ENCODE measurements around the gene MAN2A2. TPM values are rescaled to one million over a fixed set of nuclear protein-coding genes. Genes with fewer than 3 reads are reported as not detected.

MAN2A2 gene
- total RNA-seq, 1 donor from 2014 or later = 18.5 TPM

GRCh38 chr15:90868261-90868689, 34.8 kb upstream of the MAN2A2 start, which contains the start of gene FURIN:
Gene FURIN, plus strand, starts transcription at chr15:90868588. Its CDS starts 7,153 bp downstream, at chr15:90875741.
- Histone ChIP-seq H3K4me2 (ENCODE audit: low read length) (peak within 1 kb of the TSS; percentile 99), H3K27ac (ENCODE audit: low read depth, low read length) (peak within 1 kb of the TSS; percentile 95), H4K20me1 (ENCODE audit: insufficient read depth, low read length) (no peaks in the 10 kb centered on the region), H3K36me3 (ENCODE audit: insufficient read depth, low read length) (no peaks in the 10 kb centered on the region), H3K9ac (ENCODE audit: low read length) (peak within 1 kb of the TSS; percentile 80), H2AFZ (ENCODE audit: low read depth, low read length) (peak within 1 kb of the TSS; percentile 18), H3K9me3 (ENCODE audit: insufficient read depth, low read depth, low read length) (no peaks in the 10 kb centered on the region), H3K79me2 (ENCODE audit: insufficient read depth, low read length) (peaks cover 32% of the 10 kb centered on the region), H3K4me1 (ENCODE audit: insufficient read depth, low read length) (peaks cover 36% of the 10 kb centered on the region), H3K4me3 (ENCODE audit: insufficient read depth, low read depth, low read length) (no peak within 1 kb of the TSS), H3K27me3 (ENCODE audit: insufficient read depth, low read length) (no peaks in the 10 kb centered on the region)
- peak within 1 kb of the TSS; percentile 31 for H3K4me3 Mint-ChIP-seq (ENCODE audit: unreplicated experiment)
- FAIRE-seq = no peak
- peaks cover 5% of the 10 kb centered on the region for H3K27me3 Mint-ChIP-seq (ENCODE audit: low read depth, unreplicated experiment)
- peak within 1 kb of the TSS; percentile 96 for H3K27ac Mint-ChIP-seq (ENCODE audit: unreplicated experiment)
- peaks cover 32% of the 10 kb centered on the region for H3K4me1 Mint-ChIP-seq (ENCODE audit: low read depth, unreplicated experiment)
- no peaks in the 10 kb centered on the region for H3K9me3 Mint-ChIP-seq (ENCODE audit: unreplicated experiment)
- H3K36me3 Mint-ChIP-seq (ENCODE audit: low read depth, unreplicated experiment) = peaks cover 5% of the 10 kb centered on the region
- TF ChIP-seq EZH2 (IDR thresholded peaks at IDR 0.05; ENCODE audit: insufficient read depth, low read length) = no peak
- TF ChIP-seq, protein P1, sequence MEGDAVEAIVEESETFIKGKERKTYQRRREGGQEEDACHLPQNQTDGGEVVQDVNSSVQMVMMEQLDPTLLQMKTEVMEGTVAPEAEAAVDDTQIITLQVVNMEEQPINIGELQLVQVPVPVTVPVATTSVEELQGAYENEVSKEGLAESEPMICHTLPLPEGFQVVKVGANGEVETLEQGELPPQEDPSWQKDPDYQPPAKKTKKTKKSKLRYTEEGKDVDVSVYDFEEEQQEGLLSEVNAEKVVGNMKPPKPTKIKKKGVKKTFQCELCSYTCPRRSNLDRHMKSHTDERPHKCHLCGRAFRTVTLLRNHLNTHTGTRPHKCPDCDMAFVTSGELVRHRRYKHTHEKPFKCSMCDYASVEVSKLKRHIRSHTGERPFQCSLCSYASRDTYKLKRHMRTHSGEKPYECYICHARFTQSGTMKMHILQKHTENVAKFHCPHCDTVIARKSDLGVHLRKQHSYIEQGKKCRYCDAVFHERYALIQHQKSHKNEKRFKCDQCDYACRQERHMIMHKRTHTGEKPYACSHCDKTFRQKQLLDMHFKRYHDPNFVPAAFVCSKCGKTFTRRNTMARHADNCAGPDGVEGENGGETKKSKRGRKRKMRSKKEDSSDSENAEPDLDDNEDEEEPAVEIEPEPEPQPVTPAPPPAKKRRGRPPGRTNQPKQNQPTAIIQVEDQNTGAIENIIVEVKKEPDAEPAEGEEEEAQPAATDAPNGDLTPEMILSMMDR (IDR thresholded peaks at IDR 0.05; ENCODE audit: insufficient read depth, low read depth, low read length) = no peak
- no peak for DNase-seq (ENCODE audit: low read depth)

GRCh38 chr15:90869140-90869541, 34.0 kb upstream of the MAN2A2 start:
- peaks cover 33% of the 10 kb centered on the region for H3K4me1 Mint-ChIP-seq (ENCODE audit: low read depth, unreplicated experiment)
- H3K4me3 ChIP-seq (ENCODE audit: insufficient read depth, low read depth, low read length) = no peak overlapping the region
- peak overlapping the region; percentile 95 for H3K27ac ChIP-seq (ENCODE audit: low read depth, low read length)
- H3K27me3 Mint-ChIP-seq (ENCODE audit: low read depth, unreplicated experiment) = peaks cover 5% of the 10 kb centered on the region
- peak overlapping the region; percentile 96 for H3K27ac Mint-ChIP-seq (ENCODE audit: unreplicated experiment)
- no peaks in the 10 kb centered on the region for H3K9me3 ChIP-seq (ENCODE audit: insufficient read depth, low read depth, low read length)
- H3K9me3 Mint-ChIP-seq (ENCODE audit: unreplicated experiment) = no peaks in the 10 kb centered on the region
- no peak for TF ChIP-seq EZH2 (IDR thresholded peaks at IDR 0.05; ENCODE audit: insufficient read depth, low read length)
- TF ChIP-seq, protein P1 (IDR thresholded peaks at IDR 0.05; ENCODE audit: insufficient read depth, low read depth, low read length) = no peak
- H4K20me1 ChIP-seq (ENCODE audit: insufficient read depth, low read length) = peaks cover 7% of the 10 kb centered on the region
- H3K27me3 ChIP-seq (ENCODE audit: insufficient read depth, low read length) = no peaks in the 10 kb centered on the region
- FAIRE-seq (no peak), DNase-seq (ENCODE audit: low read depth) (no peak)
- H2AFZ ChIP-seq (ENCODE audit: low read depth, low read length) = peak overlapping the region; percentile 18
- H3K79me2 ChIP-seq (ENCODE audit: insufficient read depth, low read length) = peaks cover 40% of the 10 kb centered on the region
- peaks cover 45% of the 10 kb centered on the region for H3K4me1 ChIP-seq (ENCODE audit: insufficient read depth, low read length)
- H3K36me3 ChIP-seq (ENCODE audit: insufficient read depth, low read length) = no peaks in the 10 kb centered on the region
- H3K9ac ChIP-seq (ENCODE audit: low read length) = peak overlapping the region; percentile 80
- peaks cover 5% of the 10 kb centered on the region for H3K36me3 Mint-ChIP-seq (ENCODE audit: low read depth, unreplicated experiment)
- H3K4me2 ChIP-seq (ENCODE audit: low read length) = peak overlapping the region; percentile 99
- H3K4me3 Mint-ChIP-seq (ENCODE audit: unreplicated experiment) = no peak overlapping the region

DNA sequence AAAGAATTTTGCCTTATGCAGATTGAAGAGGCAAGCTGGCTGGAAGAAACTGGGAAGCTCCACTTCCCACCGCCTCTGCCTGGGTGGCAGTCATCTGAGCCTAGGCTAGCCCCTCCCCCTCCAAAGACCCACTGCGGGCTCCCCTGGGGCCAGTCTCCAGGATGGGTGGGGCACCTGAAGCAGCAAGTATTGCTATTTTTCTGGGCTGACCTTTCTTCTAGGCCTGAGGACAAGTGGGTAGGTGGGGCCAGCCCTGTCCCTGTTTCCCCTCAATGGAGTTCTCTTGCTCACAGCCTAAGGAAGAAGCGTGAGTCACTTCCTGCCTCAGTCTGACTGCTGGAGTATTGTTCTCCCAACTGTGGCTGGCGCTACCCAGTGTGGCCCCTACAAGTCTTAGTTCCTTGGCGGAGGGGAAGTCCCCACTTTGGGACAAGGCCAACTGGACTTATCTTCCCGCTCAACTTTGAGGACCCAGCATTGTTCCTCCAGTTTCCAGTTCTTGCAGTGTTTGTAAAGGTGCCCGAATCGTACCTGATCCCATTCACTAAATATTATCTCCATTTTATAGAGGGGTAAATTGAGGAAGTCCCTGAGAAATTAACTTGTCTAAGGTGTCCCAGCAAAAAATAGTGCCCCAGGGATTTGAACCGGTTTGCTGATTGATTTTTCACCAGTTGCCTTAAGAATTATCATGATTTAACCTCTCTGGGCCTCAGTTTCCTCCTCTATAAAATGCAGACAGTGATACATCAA, 33.3 kb upstream of the MAN2A2 start:
- H3K4me2 ChIP-seq (ENCODE audit: low read length) = peak overlapping the region; percentile 99
- peaks cover 5% of the 10 kb centered on the region for H3K27me3 Mint-ChIP-seq (ENCODE audit: low read depth, unreplicated experiment)
- TF ChIP-seq EZH2 (IDR thresholded peaks at IDR 0.05; ENCODE audit: insufficient read depth, low read length) = no peak
- TF ChIP-seq, protein P1 (IDR thresholded peaks at IDR 0.05; ENCODE audit: insufficient read depth, low read depth, low read length) = no peak

More for the DNA sequence above, 33.3 kb upstream of the MAN2A2 start:
- Histone ChIP-seq H3K4me3 (ENCODE audit: insufficient read depth, low read depth, low read length) (no peak overlapping the region), H3K9me3 (ENCODE audit: insufficient read depth, low read depth, low read length) (no peaks in the 10 kb centered on the region), H3K9ac (ENCODE audit: low read length) (peak overlapping the region; percentile 80), H3K36me3 (ENCODE audit: insufficient read depth, low read length) (no peaks in the 10 kb centered on the region), H2AFZ (ENCODE audit: low read depth, low read length) (peak overlapping the region; percentile 18), H3K27ac (ENCODE audit: low read depth, low read length) (peak overlapping the region; percentile 95), H3K27me3 (ENCODE audit: insufficient read depth, low read length) (no peaks in the 10 kb centered on the region), H3K79me2 (ENCODE audit: insufficient read depth, low read length) (peaks cover 47% of the 10 kb centered on the region), H4K20me1 (ENCODE audit: insufficient read depth, low read length) (peaks cover 11% of the 10 kb centered on the region), H3K4me1 (ENCODE audit: insufficient read depth, low read length) (peaks cover 50% of the 10 kb centered on the region)
- H3K4me3 Mint-ChIP-seq (ENCODE audit: unreplicated experiment) = peak overlapping the region; percentile 93
- H3K36me3 Mint-ChIP-seq (ENCODE audit: low read depth, unreplicated experiment) = peaks cover 5% of the 10 kb centered on the region
- FAIRE-seq = no peak
- H3K9me3 Mint-ChIP-seq (ENCODE audit: unreplicated experiment) = no peaks in the 10 kb centered on the region
- H3K27ac Mint-ChIP-seq (ENCODE audit: unreplicated experiment) = peak overlapping the region; percentile 96
- peaks cover 35% of the 10 kb centered on the region for H3K4me1 Mint-ChIP-seq (ENCODE audit: low read depth, unreplicated experiment)
- peak; percentile 92 for DNase-seq (ENCODE audit: low read depth)
